ENCODE data around the gene IFNL3.

GRCh38 chr19:39232708-39233107 is 12.1 kb downstream of the IFNL3 start:
- TF ChIP-seq EZH2 (IDR thresholded peaks at IDR 0.05; ENCODE audit: insufficient read depth, poor library complexity, severe bottlenecking) (no peak), EZH2phosphoT487 (IDR thresholded peaks at IDR 0.05; ENCODE audit: insufficient read depth, low read depth) (no peak)

Data from GM23248 (cell line).